Panc1 (cell line): ENCODE results near the gene ZNF19. TPM values are rescaled to one million over a fixed set of nuclear protein-coding genes. Genes with fewer than 3 reads are reported as not detected.

ENCODE experiments used
- ATAC-seq: fragments of 200-7000 bp; cut with Tn5 transposase; 2 replicates; pipeline ENCODE4 v1.9.1; 2020; ENCODE audit warnings: mild to moderate bottlenecking, moderate library complexity
- BruUV-seq: library from RNA; stranded (reverse); fragments of 400-500 nt; replicated peaks from 2 replicates; lab custom pipeline; 2021; lab: Mats Ljungman, UMichigan
- CTCF ChIA-PET: fragments of 300-600 bp; sonication (Branson Sonifier 250); formaldehyde crosslinking; loops from one replicate; lab custom pipeline; 2022; ENCODE audit warnings: antibody characterized with exemption; lab: Charles Lee
- POLR2A ChIA-PET: fragments of 300-600 bp; sonication (Branson Sonifier 250); formaldehyde crosslinking; loops from one replicate; lab custom pipeline; 2022; ENCODE audit warnings: antibody characterized with exemption; lab: Charles Lee
- DNase-seq: peaks from one replicate; pipeline ENCODE4 v3.0.0-alpha.2; 2010; ENCODE audit warnings: low read depth, low spot score
- H3K27ac ChIP-seq: 2 replicates; pipeline ENCODE4 v1.5.1; 2011; ENCODE audit warnings: mild to moderate bottlenecking, low read length, inconsistent platforms
- H3K27me3 ChIP-seq: fragments of 200-500 bp; sonication (Bioruptor generic); 2 replicates; pipeline ENCODE4 v1.6.0; 2014; ENCODE audit warnings: low read length, inconsistent platforms; ENCODE audit not compliant: control insufficient read depth, insufficient read depth
- H3K36me3 ChIP-seq: fragments of 200-500 bp; sonication (Bioruptor generic); 2 replicates; pipeline ENCODE4 v1.5.1; 2014; ENCODE audit warnings: inconsistent platforms, mild to moderate bottlenecking, low read length, moderate library complexity; ENCODE audit not compliant: control insufficient read depth, insufficient read depth
- H3K4me1 ChIP-seq: 2 replicates; pipeline ENCODE4 v1.5.1; 2011; ENCODE audit warnings: inconsistent platforms, mild to moderate bottlenecking, low read length, moderate library complexity; ENCODE audit not compliant: control insufficient read depth, insufficient read depth
- H3K4me3 ChIP-seq, 2 experiments: 2 replicates each; pipeline ENCODE4 v1.5.1; 2011 to 2012; ENCODE audit warnings: low read depth in 2 of 2, low read length in 2 of 2, mild to moderate bottlenecking in 2 of 2, inconsistent platforms in 1 of 2, moderate library complexity in 1 of 2
- H3K9me3 ChIP-seq: fragments of 200-500 bp; sonication (Bioruptor generic); 2 replicates; pipeline ENCODE4 v1.5.1; 2014; ENCODE audit warnings: low read depth, mild to moderate bottlenecking, inconsistent platforms, low read length, moderate library complexity; ENCODE audit not compliant: control insufficient read depth, insufficient read depth
- POLR2AphosphoS5 ChIP-seq: IDR thresholded peaks from 2 replicates; pipeline ENCODE4 v1.6.1; 2012; ENCODE audit warnings: mild to moderate bottlenecking, low read depth, low read length, moderate library complexity
- SIN3A ChIP-seq: IDR thresholded peaks from 2 replicates; pipeline ENCODE4 v1.6.1; 2012; ENCODE audit warnings: low read depth, mild to moderate bottlenecking, low read length, moderate library complexity, borderline replicate concordance; ENCODE audit not compliant: insufficient read depth
- TCF7L2 ChIP-seq: IDR thresholded peaks from 2 replicates; pipeline ENCODE4 v1.6.1; 2011; ENCODE audit warnings: mild to moderate bottlenecking, low read depth, low read length, inconsistent platforms
- in situ Hi-C: cut with HindIII; loops from 2 replicates; pipeline ENCODE4 v1.10.0; 2016; ENCODE audit warnings: low sequenced_read_pairs, low pct_unique_long_range_greater_than_20kb
- intact Hi-C: fragments of 100-400 bp; cut with micrococcal nuclease; formaldehyde crosslinking; loops from one replicate; pipeline ENCODE4 v1.10.0; 2022; ENCODE audit not compliant: unreplicated experiment
- total RNA-seq: library from RNA; stranded (reverse); gene quantifications from one replicate; pipeline ENCODE4 v1.2.1, GENCODE V29; 2021; ENCODE audit not compliant: unreplicated experiment
- TF ChIP-seq, protein P1 (sequence below), 2 experiments: IDR thresholded peaks; 2 replicates each; pipeline ENCODE4 v1.6.1; 2011 to 2012; ENCODE audit warnings: low read depth in 2 of 2, control low read depth in 1 of 2, low read length in 1 of 2, mild to moderate bottlenecking in 1 of 2, moderate library complexity in 1 of 2; ENCODE audit not compliant: insufficient read depth in 1 of 2
- TF ChIP-seq, protein P2 (sequence below): fragments of 450-650 bp; IDR thresholded peaks from 2 replicates; pipeline ENCODE4 v1.5.1; 2017; ENCODE audit warnings: mild to moderate bottlenecking

ZNF19 gene
- total RNA-seq, 1 experiment from 2014 or later: 2.5 TPM

DNA sequence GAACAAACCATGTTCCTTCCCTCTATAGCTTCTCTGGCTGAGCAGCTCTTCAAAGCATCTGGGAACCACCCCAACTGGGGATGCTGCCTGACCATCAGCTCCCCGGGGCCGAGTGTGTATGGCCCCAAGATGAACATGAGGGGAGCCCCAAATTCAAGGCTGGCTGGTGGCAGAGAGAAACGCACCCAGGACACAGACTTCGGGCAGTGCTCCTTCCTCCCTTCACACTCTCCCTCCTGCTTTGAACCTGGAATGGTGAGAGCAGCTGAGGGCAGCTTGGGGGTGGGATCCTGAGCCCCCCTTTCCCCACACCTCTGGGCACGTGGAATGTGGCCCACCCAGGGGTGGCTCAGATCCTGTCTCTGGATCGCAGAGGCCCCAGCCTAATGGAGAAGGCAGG lies 64.5 kb downstream of the ZNF19 start:
- in situ Hi-C loops: no loop called here
- CTCF ChIA-PET: no interaction called here

DNA sequence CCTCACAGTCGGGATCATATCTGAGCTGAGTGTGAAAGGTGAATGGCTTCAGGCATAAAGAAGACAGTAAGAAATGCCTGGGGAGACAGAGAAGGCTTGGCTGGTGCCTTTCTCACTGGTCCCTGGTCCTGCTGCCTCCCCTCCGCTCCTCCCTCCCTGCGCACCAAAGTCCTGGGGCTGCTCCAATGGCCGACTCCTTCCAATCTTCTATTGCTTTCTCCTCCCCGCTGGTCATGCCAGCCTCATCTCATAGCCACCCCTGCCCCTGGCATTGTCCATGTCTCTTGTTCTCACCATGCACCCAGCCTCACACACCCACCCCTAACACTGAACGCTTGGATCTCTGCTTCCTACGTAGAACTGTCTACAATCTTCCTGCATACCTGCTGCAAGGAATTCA lies 65.3 kb downstream of the ZNF19 start:
- no peaks in the 10 kb centered on the region for H3K27me3 ChIP-seq
- no TSS peak for BruUV-seq
- H3K9me3 ChIP-seq: no peaks in the 10 kb centered on the region
- no peak overlapping the region for H3K27ac ChIP-seq
- ChIA-PET POLR2A (no interaction called here), CTCF (no interaction called here)
- H3K36me3 ChIP-seq: no peaks in the 10 kb centered on the region
- in situ Hi-C loops (no loop called here), intact Hi-C loops (no loop called here)
- H3K4me3 ChIP-seq: no peak overlapping the region
- TF ChIP-seq SIN3A (no peak), POLR2AphosphoS5 (no peak), TCF7L2 (no peak)
- TF ChIP-seq, protein P1, sequence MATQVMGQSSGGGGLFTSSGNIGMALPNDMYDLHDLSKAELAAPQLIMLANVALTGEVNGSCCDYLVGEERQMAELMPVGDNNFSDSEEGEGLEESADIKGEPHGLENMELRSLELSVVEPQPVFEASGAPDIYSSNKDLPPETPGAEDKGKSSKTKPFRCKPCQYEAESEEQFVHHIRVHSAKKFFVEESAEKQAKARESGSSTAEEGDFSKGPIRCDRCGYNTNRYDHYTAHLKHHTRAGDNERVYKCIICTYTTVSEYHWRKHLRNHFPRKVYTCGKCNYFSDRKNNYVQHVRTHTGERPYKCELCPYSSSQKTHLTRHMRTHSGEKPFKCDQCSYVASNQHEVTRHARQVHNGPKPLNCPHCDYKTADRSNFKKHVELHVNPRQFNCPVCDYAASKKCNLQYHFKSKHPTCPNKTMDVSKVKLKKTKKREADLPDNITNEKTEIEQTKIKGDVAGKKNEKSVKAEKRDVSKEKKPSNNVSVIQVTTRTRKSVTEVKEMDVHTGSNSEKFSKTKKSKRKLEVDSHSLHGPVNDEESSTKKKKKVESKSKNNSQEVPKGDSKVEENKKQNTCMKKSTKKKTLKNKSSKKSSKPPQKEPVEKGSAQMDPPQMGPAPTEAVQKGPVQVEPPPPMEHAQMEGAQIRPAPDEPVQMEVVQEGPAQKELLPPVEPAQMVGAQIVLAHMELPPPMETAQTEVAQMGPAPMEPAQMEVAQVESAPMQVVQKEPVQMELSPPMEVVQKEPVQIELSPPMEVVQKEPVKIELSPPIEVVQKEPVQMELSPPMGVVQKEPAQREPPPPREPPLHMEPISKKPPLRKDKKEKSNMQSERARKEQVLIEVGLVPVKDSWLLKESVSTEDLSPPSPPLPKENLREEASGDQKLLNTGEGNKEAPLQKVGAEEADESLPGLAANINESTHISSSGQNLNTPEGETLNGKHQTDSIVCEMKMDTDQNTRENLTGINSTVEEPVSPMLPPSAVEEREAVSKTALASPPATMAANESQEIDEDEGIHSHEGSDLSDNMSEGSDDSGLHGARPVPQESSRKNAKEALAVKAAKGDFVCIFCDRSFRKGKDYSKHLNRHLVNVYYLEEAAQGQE (IDR thresholded peaks at IDR 0.05; ENCODE audit: insufficient read depth in 1 of 2, low read depth in 2 of 2, low read length in 1 of 2): no peak
- TF ChIP-seq, protein P2, sequence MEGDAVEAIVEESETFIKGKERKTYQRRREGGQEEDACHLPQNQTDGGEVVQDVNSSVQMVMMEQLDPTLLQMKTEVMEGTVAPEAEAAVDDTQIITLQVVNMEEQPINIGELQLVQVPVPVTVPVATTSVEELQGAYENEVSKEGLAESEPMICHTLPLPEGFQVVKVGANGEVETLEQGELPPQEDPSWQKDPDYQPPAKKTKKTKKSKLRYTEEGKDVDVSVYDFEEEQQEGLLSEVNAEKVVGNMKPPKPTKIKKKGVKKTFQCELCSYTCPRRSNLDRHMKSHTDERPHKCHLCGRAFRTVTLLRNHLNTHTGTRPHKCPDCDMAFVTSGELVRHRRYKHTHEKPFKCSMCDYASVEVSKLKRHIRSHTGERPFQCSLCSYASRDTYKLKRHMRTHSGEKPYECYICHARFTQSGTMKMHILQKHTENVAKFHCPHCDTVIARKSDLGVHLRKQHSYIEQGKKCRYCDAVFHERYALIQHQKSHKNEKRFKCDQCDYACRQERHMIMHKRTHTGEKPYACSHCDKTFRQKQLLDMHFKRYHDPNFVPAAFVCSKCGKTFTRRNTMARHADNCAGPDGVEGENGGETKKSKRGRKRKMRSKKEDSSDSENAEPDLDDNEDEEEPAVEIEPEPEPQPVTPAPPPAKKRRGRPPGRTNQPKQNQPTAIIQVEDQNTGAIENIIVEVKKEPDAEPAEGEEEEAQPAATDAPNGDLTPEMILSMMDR: no peak
- DNase-seq: no peak
- ATAC-seq: no peak
- peaks cover 4% of the 10 kb centered on the region; the same call in 1 of the 2 replicates for H3K4me1 ChIP-seq

More for the DNA sequence above, 64.5 kb downstream of the ZNF19 start:
- Histone ChIP-seq H3K4me3 (no peak overlapping the region), H3K9me3 (no peaks in the 10 kb centered on the region), H3K27ac (no peak overlapping the region), H3K27me3 (no peaks in the 10 kb centered on the region), H3K4me1 (peaks cover 4% of the 10 kb centered on the region; the same call in 1 of the 2 replicates), H3K36me3 (no peaks in the 10 kb centered on the region)
- POLR2A ChIA-PET: no interaction called here
- intact Hi-C loops: no loop called here
- no peak for DNase-seq
- BruUV-seq: no TSS peak
- ATAC-seq: no peak
- TF ChIP-seq, protein P1 (IDR thresholded peaks at IDR 0.05; ENCODE audit: insufficient read depth in 1 of 2, low read depth in 2 of 2, low read length in 1 of 2): no peak
- TF ChIP-seq TCF7L2 (no peak), SIN3A (no peak), POLR2AphosphoS5 (no peak)
- TF ChIP-seq, protein P2: no peak
